ENCODE data around the gene ORM1. TPM values are rescaled to one million over a fixed set of nuclear protein-coding genes. Genes with fewer than 3 reads are reported as not detected.

Gene ORM1
- total RNA-seq, 1 experiment from 2014 or later, result not detected

- Mint-ChIP-seq H3K27ac (ENCODE audit: low read depth, unreplicated experiment) (no peak overlapping the region), H3K27me3 (ENCODE audit: insufficient read depth, unreplicated experiment) (no peaks in the 10 kb centered on the region), H3K4me1 (ENCODE audit: insufficient read depth, unreplicated experiment) (peaks cover 13% of the 10 kb centered on the region), H3K36me3 (ENCODE audit: insufficient read depth, unreplicated experiment) (peaks cover 15% of the 10 kb centered on the region), H3K4me3 (ENCODE audit: unreplicated experiment) (no peak overlapping the region), H3K9me3 (ENCODE audit: unreplicated experiment) (no peaks in the 10 kb centered on the region)
- BruUV-seq (replicated peaks), result no TSS peak
- CTCF ChIA-PET, result interaction anchor here (1.1 to 1.4 kb wide), 3 partner anchors 9 to 306 kb away, joined by 3 to 4 read pairs (median 3); no protein-coding TSS in a partner anchor
- TF ChIP-seq CTCF (IDR thresholded peaks at IDR 0.05; ENCODE audit: unreplicated experiment), result no peak
- POLR2A ChIA-PET, result no interaction called here
- DNase-seq (ENCODE audit: unreplicated experiment), result no peak
- intact Hi-C loops (cut with micrococcal nuclease), result no loop called here
These were observed 24.8 kb downstream of the ORM1 start for GRCh38 chr9:114347675-114348074.

DNA sequence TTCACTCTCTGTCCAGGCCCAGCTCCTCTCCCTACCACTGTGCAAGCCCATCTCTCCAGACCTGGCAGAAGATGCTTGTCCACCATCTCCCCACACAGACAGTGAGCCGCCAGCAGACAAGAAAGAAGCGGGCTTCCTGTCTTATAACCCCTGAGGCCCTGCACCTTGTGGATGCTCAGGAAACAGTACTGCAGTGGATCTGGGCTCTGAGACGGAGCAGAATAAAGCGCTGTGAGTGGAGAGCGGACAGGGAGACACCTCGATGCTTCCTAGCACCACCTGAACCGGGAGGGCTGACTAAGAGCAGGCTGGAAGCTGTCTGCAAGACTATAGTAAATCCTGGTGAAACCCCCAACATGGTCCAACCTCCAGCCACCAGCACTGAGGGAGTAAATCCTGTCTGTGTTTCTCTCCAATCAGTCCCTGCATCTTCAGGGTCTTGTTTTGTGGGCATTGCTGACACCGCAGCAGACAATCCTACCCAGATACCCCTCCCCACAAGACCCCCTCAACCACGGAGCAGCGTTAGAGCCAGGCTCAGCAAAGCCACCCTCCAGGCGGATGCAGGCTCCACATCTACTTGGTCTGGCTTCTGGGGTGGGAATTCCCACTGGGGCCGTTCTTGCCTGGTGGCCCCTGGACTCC is 25.5 kb downstream of the ORM1 start:
- ChIA-PET POLR2A (interaction anchor here (0.8 to 1.9 kb wide), 3 partner anchors 16 to 305 kb away, joined by 3 to 7 read pairs (median 4); no protein-coding TSS in a partner anchor), CTCF (interaction anchor here (1.0 to 1.4 kb wide), 5 partner anchors 9 to 305 kb away, joined by 3 to 4 read pairs (median 3); no protein-coding TSS in a partner anchor)
- peak overlapping the region; percentile 54 for H3K27ac Mint-ChIP-seq (ENCODE audit: low read depth, unreplicated experiment)
- intact Hi-C loops (cut with micrococcal nuclease), result no loop called here
- DNase-seq (ENCODE audit: unreplicated experiment), result no peak
- TF ChIP-seq CTCF (IDR thresholded peaks at IDR 0.05; ENCODE audit: unreplicated experiment), result no peak
- H3K4me1 Mint-ChIP-seq (ENCODE audit: insufficient read depth, unreplicated experiment), result peaks cover 13% of the 10 kb centered on the region
- H3K27me3 Mint-ChIP-seq (ENCODE audit: insufficient read depth, unreplicated experiment), result no peaks in the 10 kb centered on the region
- H3K9me3 Mint-ChIP-seq (ENCODE audit: unreplicated experiment), result no peaks in the 10 kb centered on the region
- H3K36me3 Mint-ChIP-seq (ENCODE audit: insufficient read depth, unreplicated experiment), result peaks cover 15% of the 10 kb centered on the region
- no peak overlapping the region for H3K4me3 Mint-ChIP-seq (ENCODE audit: unreplicated experiment)
- BruUV-seq (replicated peaks), result no TSS peak

DNA sequence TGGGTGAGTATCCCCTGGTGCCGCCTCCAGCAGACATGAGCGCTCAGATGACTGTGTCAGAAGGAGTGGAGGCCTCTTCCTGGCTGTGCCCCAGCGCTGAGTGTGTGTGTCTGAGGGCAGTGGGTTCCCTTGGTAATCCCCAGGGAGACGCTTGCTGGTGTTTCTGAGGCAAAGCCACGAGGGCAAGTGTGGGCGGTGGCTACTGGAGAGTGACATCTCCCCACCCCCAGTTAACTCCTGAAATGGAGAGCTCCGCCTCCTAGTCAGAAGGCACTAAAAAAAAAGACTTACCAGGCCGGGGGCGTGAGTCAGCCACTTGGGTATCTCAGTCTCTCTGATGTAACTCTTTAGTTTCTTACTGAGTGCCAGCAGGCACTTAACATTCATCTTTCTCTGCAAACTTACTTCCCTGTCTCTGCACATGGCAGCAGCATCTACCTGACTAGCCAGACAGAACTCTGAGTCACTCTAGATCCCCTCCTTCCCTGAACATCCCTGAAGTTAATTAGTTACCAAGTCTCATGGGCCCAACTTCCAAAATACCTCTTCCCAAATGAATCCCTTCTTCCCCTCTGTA is 26.1 kb downstream of the ORM1 start:
- no peak for TF ChIP-seq CTCF (IDR thresholded peaks at IDR 0.05; ENCODE audit: unreplicated experiment)
- intact Hi-C loops (cut with micrococcal nuclease), result no loop called here
- H3K36me3 Mint-ChIP-seq (ENCODE audit: insufficient read depth, unreplicated experiment), result peaks cover 15% of the 10 kb centered on the region
- BruUV-seq (replicated peaks), result no TSS peak
- CTCF ChIA-PET, result interaction anchor here (1.0 to 1.2 kb wide), 3 partner anchors 10 to 56 kb away, joined by 3 to 4 read pairs (median 4); no protein-coding TSS in a partner anchor
- H3K27me3 Mint-ChIP-seq (ENCODE audit: insufficient read depth, unreplicated experiment), result no peaks in the 10 kb centered on the region
- H3K9me3 Mint-ChIP-seq (ENCODE audit: unreplicated experiment), result no peaks in the 10 kb centered on the region
- peaks cover 13% of the 10 kb centered on the region for H3K4me1 Mint-ChIP-seq (ENCODE audit: insufficient read depth, unreplicated experiment)
- peak overlapping the region; percentile 54 for H3K27ac Mint-ChIP-seq (ENCODE audit: low read depth, unreplicated experiment)
- DNase-seq (ENCODE audit: unreplicated experiment), result peak; percentile 97
- H3K4me3 Mint-ChIP-seq (ENCODE audit: unreplicated experiment), result no peak overlapping the region
- POLR2A ChIA-PET, result interaction anchor here (0.5 to 1.9 kb wide), 4 partner anchors 16 to 304 kb away, joined by 3 to 7 read pairs (median 4); no protein-coding TSS in a partner anchor

DNA sequence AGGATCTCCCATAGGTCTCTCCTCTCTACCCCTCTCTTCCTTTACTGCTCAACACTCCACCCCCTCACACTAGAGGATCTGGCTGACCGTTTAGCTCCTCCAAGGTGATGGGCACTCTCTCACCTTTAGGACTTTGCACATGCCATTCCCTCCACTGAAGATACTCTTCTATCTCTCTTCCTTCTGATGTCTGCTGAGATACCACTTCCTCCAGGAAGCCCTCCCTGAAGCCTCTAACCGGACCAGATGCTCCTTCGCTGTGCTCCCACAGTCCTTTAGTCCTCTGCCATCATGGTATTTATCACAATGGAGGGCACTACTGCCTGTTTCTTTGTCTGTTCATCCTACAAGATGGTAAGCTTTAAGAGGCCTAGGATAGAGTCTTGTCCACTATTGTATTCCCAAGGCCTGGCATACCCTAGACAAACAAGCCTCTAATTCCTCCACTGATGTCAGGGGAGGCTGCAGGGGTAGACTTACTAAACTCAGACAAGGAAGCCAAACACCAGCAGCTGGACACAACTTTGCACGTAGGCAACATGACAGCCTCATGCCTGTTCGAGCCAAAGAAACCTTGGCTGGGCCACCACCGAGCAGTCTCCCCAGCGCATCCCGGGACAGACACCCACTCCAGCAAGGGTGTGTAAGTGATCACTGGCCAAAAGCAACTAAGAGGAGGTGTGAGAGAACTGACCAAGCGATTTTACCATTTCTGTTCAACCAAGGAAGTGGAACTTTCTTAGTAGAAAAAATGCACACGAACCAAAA is 27.0 kb downstream of the ORM1 start:
- H3K27ac Mint-ChIP-seq (ENCODE audit: low read depth, unreplicated experiment), result peak overlapping the region; percentile 54
- POLR2A ChIA-PET, result interaction anchor here (1.0 to 1.9 kb wide), 2 partner anchors 13 to 15 kb away, joined by 5 to 7 read pairs; no protein-coding TSS in a partner anchor

More for the DNA sequence above, 27.0 kb downstream of the ORM1 start:
- Mint-ChIP-seq H3K4me1 (ENCODE audit: insufficient read depth, unreplicated experiment) (peaks cover 13% of the 10 kb centered on the region), H3K4me3 (ENCODE audit: unreplicated experiment) (no peak overlapping the region), H3K9me3 (ENCODE audit: unreplicated experiment) (no peaks in the 10 kb centered on the region), H3K36me3 (ENCODE audit: insufficient read depth, unreplicated experiment) (peaks cover 9% of the 10 kb centered on the region), H3K27me3 (ENCODE audit: insufficient read depth, unreplicated experiment) (no peaks in the 10 kb centered on the region)
- CTCF ChIA-PET, result no interaction called here
- BruUV-seq (replicated peaks), result no TSS peak
- DNase-seq (ENCODE audit: unreplicated experiment), result no peak
- no peak for TF ChIP-seq CTCF (IDR thresholded peaks at IDR 0.05; ENCODE audit: unreplicated experiment)
- intact Hi-C loops (cut with micrococcal nuclease), result no loop called here
